ENCODE measurements around the gene SSPN. TPM values are rescaled to one million over a fixed set of nuclear protein-coding genes. Genes with fewer than 3 reads are reported as not detected.
A peak's percentile ranks its signal among the peaks of the same experiment; 100 is the strongest.

The SSPN gene
- total RNA-seq, 1 experiment from 2014 or later: 10.4 TPM

GRCh38 chr12:26293612-26294011, 98.2 kb downstream of the SSPN start:
- H2AFZ ChIP-seq: no peak overlapping the region
- peaks cover 12% of the 10 kb centered on the region for H3F3A ChIP-seq (ENCODE audit: insufficient read depth, low read depth)
- H4K20me1 ChIP-seq (ENCODE audit: insufficient read depth): no peaks in the 10 kb centered on the region
- no peaks in the 10 kb centered on the region for H3K9me3 ChIP-seq (ENCODE audit: insufficient read depth, low read depth)
- peak; percentile 40 to 80 for DNase-seq
- no peak overlapping the region for H3K4me3 ChIP-seq
- no peak overlapping the region for H3K4me2 ChIP-seq
- no peaks in the 10 kb centered on the region for H3K9me2 ChIP-seq (ENCODE audit: insufficient read depth)
- no peak overlapping the region for H3K27ac ChIP-seq
- intact Hi-C loops (cut with micrococcal nuclease; ENCODE audit: unreplicated experiment): no loop called here
- POLR2A ChIA-PET (ENCODE audit: unreplicated experiment): no interaction called here
- TF ChIP-seq CTCF (conservative IDR thresholded peaks at IDR 0.05) (no peak), EZH2 (IDR thresholded peaks at IDR 0.05; ENCODE audit: low read depth) (no peak)
- H3K27me3 ChIP-seq (ENCODE audit: insufficient read depth, low read depth): no peaks in the 10 kb centered on the region
- no TSS peak for BruUV-seq (replicated peaks)
- CTCF ChIA-PET: no interaction called here
- H3K79me2 ChIP-seq (ENCODE audit: low read depth): no peaks in the 10 kb centered on the region
- H3K36me3 ChIP-seq (ENCODE audit: low read depth): no peaks in the 10 kb centered on the region
- H3K4me1 ChIP-seq (replicated peaks; ENCODE audit: insufficient read depth): peaks cover 18% of the 10 kb centered on the region

GRCh38 chr12:26295001-26295400, 99.6 kb downstream of the SSPN start:
- no TSS peak for BruUV-seq (replicated peaks)
- H2AFZ ChIP-seq: no peak overlapping the region
- CTCF ChIA-PET: no interaction called here

GRCh38 chr12:26297396-26298070, 102.2 kb downstream of the SSPN start:
- no peak overlapping the region for H3K27ac ChIP-seq
- peaks cover 28% of the 10 kb centered on the region for H3K4me1 ChIP-seq (replicated peaks; ENCODE audit: insufficient read depth)
- no peaks in the 10 kb centered on the region for H3K9me3 ChIP-seq (ENCODE audit: insufficient read depth, low read depth)
- H3K4me3 ChIP-seq: no peak overlapping the region
- no peak for DNase-seq
- TF ChIP-seq CTCF (conservative IDR thresholded peaks at IDR 0.05): no peak
- TF ChIP-seq EZH2 (IDR thresholded peaks at IDR 0.05; ENCODE audit: low read depth): no peak
- no peaks in the 10 kb centered on the region for H3K9me2 ChIP-seq (ENCODE audit: insufficient read depth)
- no peaks in the 10 kb centered on the region for H4K20me1 ChIP-seq (ENCODE audit: insufficient read depth)
- BruUV-seq (replicated peaks): no TSS peak
- no peak overlapping the region for H2AFZ ChIP-seq
- H3K4me2 ChIP-seq: no peak overlapping the region
- no peaks in the 10 kb centered on the region for H3K36me3 ChIP-seq (ENCODE audit: low read depth)
- intact Hi-C loops (cut with micrococcal nuclease; ENCODE audit: unreplicated experiment): loop anchor here (2.0 kb wide), 2 partner anchors 23 to 51 kb away; no protein-coding TSS in a partner anchor
- ChIA-PET POLR2A (ENCODE audit: unreplicated experiment) (no interaction called here), CTCF (interaction anchor here (0.6 kb wide), 1 partner anchor 351 kb away, joined by 3 read pairs; no protein-coding TSS in a partner anchor)
- no peaks in the 10 kb centered on the region for H3K27me3 ChIP-seq (ENCODE audit: insufficient read depth, low read depth)
- no peaks in the 10 kb centered on the region for H3K79me2 ChIP-seq (ENCODE audit: low read depth)
- H3F3A ChIP-seq (ENCODE audit: insufficient read depth, low read depth): peaks cover 31% of the 10 kb centered on the region

More at GRCh38 chr12:26295001-26295400, 99.6 kb downstream of the SSPN start:
- Histone ChIP-seq H3K79me2 (ENCODE audit: low read depth) (no peaks in the 10 kb centered on the region), H3K4me1 (replicated peaks; ENCODE audit: insufficient read depth) (peaks cover 28% of the 10 kb centered on the region), H3F3A (ENCODE audit: insufficient read depth, low read depth) (peaks cover 26% of the 10 kb centered on the region), H3K9me2 (ENCODE audit: insufficient read depth) (no peaks in the 10 kb centered on the region), H3K9me3 (ENCODE audit: insufficient read depth, low read depth) (no peaks in the 10 kb centered on the region), H4K20me1 (ENCODE audit: insufficient read depth) (no peaks in the 10 kb centered on the region), H3K4me2 (no peak overlapping the region), H3K27ac (no peak overlapping the region), H3K27me3 (ENCODE audit: insufficient read depth, low read depth) (no peaks in the 10 kb centered on the region), H3K36me3 (ENCODE audit: low read depth) (no peaks in the 10 kb centered on the region), H3K4me3 (no peak overlapping the region)
- POLR2A ChIA-PET (ENCODE audit: unreplicated experiment): no interaction called here
- no peak for DNase-seq
- intact Hi-C loops (cut with micrococcal nuclease; ENCODE audit: unreplicated experiment): no loop called here
- TF ChIP-seq EZH2 (IDR thresholded peaks at IDR 0.05; ENCODE audit: low read depth) (no peak), CTCF (conservative IDR thresholded peaks at IDR 0.05) (no peak)

All from PC-9 (cell line).